ENCODE measurements around the gene TP53TG3B.
"Not testable (repeated sequence)": the region's sequence is repeated elsewhere in the genome, so short reads cannot be mapped to it uniquely, and the experiment has no call there.

- not testable (repeated sequence) for TF ChIP-seq CTCF (tag by site-specific recombination; IDR thresholded peaks at IDR 0.05); REST (tag by site-specific recombination; IDR thresholded peaks at IDR 0.05); HOXD13 (CRISPR knock-in tag; IDR thresholded peaks at IDR 0.05; ENCODE audit: borderline replicate concordance); ZNF362 (tag by site-specific recombination; IDR thresholded peaks at IDR 0.05); YY1 (tag by site-specific recombination; IDR thresholded peaks at IDR 0.05); ZNF19 (tag by site-specific recombination; IDR thresholded peaks at IDR 0.05; ENCODE audit: low read depth); PRDM1 (tag by site-specific recombination; IDR thresholded peaks at IDR 0.05); MEIS1 (CRISPR knock-in tag; IDR thresholded peaks at IDR 0.05; ENCODE audit: borderline replicate concordance); PRDM4 (tag by site-specific recombination; IDR thresholded peaks at IDR 0.05); GLI4 (tag by site-specific recombination; IDR thresholded peaks at IDR 0.05)
Measured at GRCh38 chr16:33360541-33360940, at the start of gene TP53TG3B.

All from HEK293 (cell line).